ENCODE measurements around the gene ARID1B.

The ARID1B gene

GRCh38 chr6:157233686-157234085 is 456.5 kb downstream of the ARID1B start:
- H2BK120ac ChIP-seq (ENCODE audit: low read depth, low read length): no peak overlapping the region
- no peaks in the 10 kb centered on the region for H3K79me1 ChIP-seq (ENCODE audit: low read depth, low read length)
- no peak for DNase-seq (ENCODE audit: low spot score)
- no CpG with 5 or more reads among the region's 3 CpGs for WGBS, 2 donors (ENCODE audit: extremely low coverage in 2 of 2, insufficient read length in 2 of 2, insufficient replicate concordance in 1 of 2)
- no peaks in the 10 kb centered on the region for H3K9me3 ChIP-seq (replicated peaks in 1 of 2; ENCODE audit: control insufficient read depth in 2 of 2, insufficient read depth in 1 of 2, low read depth in 1 of 2, low read length in 2 of 2)
- H3K9ac ChIP-seq (ENCODE audit: low read depth, low read length, poor library complexity): no peak overlapping the region
- no peak overlapping the region for H3K23ac ChIP-seq (ENCODE audit: low read depth, low read length, poor library complexity)
- no peak overlapping the region for H3K4me3 ChIP-seq (ENCODE audit: low read length in 2 of 2)
- H2AFZ ChIP-seq (ENCODE audit: low read length): no peak overlapping the region
- H3K27ac ChIP-seq (replicated peaks; ENCODE audit: low read length): no peak overlapping the region
- no peak overlapping the region for H2BK15ac ChIP-seq (ENCODE audit: low read length)
- H3K14ac ChIP-seq (ENCODE audit: low read length): no peak overlapping the region
- H2BK12ac ChIP-seq (ENCODE audit: low read length): no peak overlapping the region
- H3K27me3 ChIP-seq (ENCODE audit: control insufficient read depth in 3 of 3, insufficient read depth in 3 of 3, low read depth in 1 of 3, low read length in 3 of 3): peaks cover 11 to 68% (median 31%) of the 10 kb centered on the region in 3 experiments
- H3K36me3 ChIP-seq (replicated peaks in 1 of 2; ENCODE audit: control insufficient read depth in 2 of 2, insufficient read depth in 2 of 2, low read length in 2 of 2): no peaks in the 10 kb centered on the region
- no peak overlapping the region for H2AK5ac ChIP-seq (ENCODE audit: low read depth, low read length)
- no peak overlapping the region for H2BK5ac ChIP-seq (ENCODE audit: low read length)
- no peak overlapping the region for H4K8ac ChIP-seq (ENCODE audit: low read depth, low read length)
- no peak overlapping the region for H3K4ac ChIP-seq (ENCODE audit: low read length)
- H3K4me1 ChIP-seq (ENCODE audit: control insufficient read depth in 2 of 2, insufficient read depth in 1 of 2, low read depth in 1 of 2, low read length in 2 of 2): peaks cover 7 to 8% of the 10 kb centered on the region in 2 donors
- H3K4me2 ChIP-seq (ENCODE audit: insufficient read depth, low read length, poor library complexity, severe bottlenecking): no peak overlapping the region
- H3K18ac ChIP-seq (ENCODE audit: low read length): no peak overlapping the region
- no peak overlapping the region for H4K91ac ChIP-seq (ENCODE audit: low read depth, low read length, poor library complexity)

- peaks cover 11 to 66% (median 33%) of the 10 kb centered on the region in 3 experiments for H3K27me3 ChIP-seq (ENCODE audit: control insufficient read depth in 3 of 3, insufficient read depth in 3 of 3, low read depth in 1 of 3, low read length in 3 of 3)
- H2AK5ac ChIP-seq (ENCODE audit: low read depth, low read length): peak overlapping the region; percentile 5
- H2BK15ac ChIP-seq (ENCODE audit: low read length): peak overlapping the region; percentile 81
These were observed 458.4 kb downstream of the ARID1B start for GRCh38 chr6:157235600-157236039.

GRCh38 chr6:157236040-157236725 is 459.0 kb downstream of the ARID1B start:
- Histone ChIP-seq H3K79me1 (ENCODE audit: low read depth, low read length) (no peaks in the 10 kb centered on the region), H3K9me3 (replicated peaks in 1 of 2; ENCODE audit: control insufficient read depth in 2 of 2, insufficient read depth in 1 of 2, low read depth in 1 of 2, low read length in 2 of 2) (peaks cover 0 to 3% of the 10 kb centered on the region in 2 donors), H3K18ac (ENCODE audit: low read length) (peak overlapping the region; percentile 81), H3K27me3 (ENCODE audit: control insufficient read depth in 3 of 3, insufficient read depth in 3 of 3, low read depth in 1 of 3, low read length in 3 of 3) (peaks cover 11 to 66% (median 33%) of the 10 kb centered on the region in 3 experiments), H2BK120ac (ENCODE audit: low read depth, low read length) (peak overlapping the region; percentile 11), H3K4ac (ENCODE audit: low read length) (no peak overlapping the region), H3K27ac (replicated peaks; ENCODE audit: low read length) (no peak overlapping the region), H3K4me1 (ENCODE audit: control insufficient read depth in 2 of 2, insufficient read depth in 1 of 2, low read depth in 1 of 2, low read length in 2 of 2) (peaks cover 0 to 5% of the 10 kb centered on the region in 2 donors), H2AK5ac (ENCODE audit: low read depth, low read length) (peak overlapping the region; percentile 5), H2BK15ac (ENCODE audit: low read length) (peak overlapping the region; percentile 81), H4K8ac (ENCODE audit: low read depth, low read length) (no peak overlapping the region), H3K14ac (ENCODE audit: low read length) (peak overlapping the region; percentile 38), H2AFZ (ENCODE audit: low read length) (peak overlapping the region; percentile 87), H3K4me2 (ENCODE audit: insufficient read depth, low read length, poor library complexity, severe bottlenecking) (peak overlapping the region; percentile 97), H3K4me3 (ENCODE audit: low read length in 2 of 2) (peak overlapping the region; percentile 31 to 85), H2BK12ac (ENCODE audit: low read length) (no peak overlapping the region), H3K9ac (ENCODE audit: low read depth, low read length, poor library complexity) (peak overlapping the region; percentile 79), H3K36me3 (replicated peaks in 1 of 2; ENCODE audit: control insufficient read depth in 2 of 2, insufficient read depth in 2 of 2, low read length in 2 of 2) (no peaks in the 10 kb centered on the region), H2BK5ac (ENCODE audit: low read length) (no peak overlapping the region), H4K91ac (ENCODE audit: low read depth, low read length, poor library complexity) (no peak overlapping the region), H3K23ac (ENCODE audit: low read depth, low read length, poor library complexity) (peak overlapping the region; percentile 14)
- no CpG with 5 or more reads among the region's 76 CpGs for WGBS, 2 donors (ENCODE audit: extremely low coverage in 2 of 2, insufficient read length in 2 of 2, insufficient replicate concordance in 1 of 2)
- no peak for DNase-seq (ENCODE audit: low spot score)

More at GRCh38 chr6:157235600-157236039, 458.4 kb downstream of the ARID1B start:
- Histone ChIP-seq H3K4ac (ENCODE audit: low read length) (no peak overlapping the region), H3K23ac (ENCODE audit: low read depth, low read length, poor library complexity) (peak overlapping the region; percentile 27), H3K18ac (ENCODE audit: low read length) (peak overlapping the region; percentile 81), H3K4me3 (ENCODE audit: low read length in 2 of 2) (peak overlapping the region; percentile 31 to 85), H2BK12ac (ENCODE audit: low read length) (peak overlapping the region; percentile 52), H3K36me3 (replicated peaks in 1 of 2; ENCODE audit: control insufficient read depth in 2 of 2, insufficient read depth in 2 of 2, low read length in 2 of 2) (no peaks in the 10 kb centered on the region), H3K9ac (ENCODE audit: low read depth, low read length, poor library complexity) (peak overlapping the region; percentile 79), H3K4me1 (ENCODE audit: control insufficient read depth in 2 of 2, insufficient read depth in 1 of 2, low read depth in 1 of 2, low read length in 2 of 2) (peaks cover 0 to 5% of the 10 kb centered on the region in 2 donors), H3K9me3 (replicated peaks in 1 of 2; ENCODE audit: control insufficient read depth in 2 of 2, insufficient read depth in 1 of 2, low read depth in 1 of 2, low read length in 2 of 2) (no peaks in the 10 kb centered on the region), H4K8ac (ENCODE audit: low read depth, low read length) (no peak overlapping the region), H3K14ac (ENCODE audit: low read length) (peak overlapping the region; percentile 38), H3K27ac (replicated peaks; ENCODE audit: low read length) (no peak overlapping the region), H4K91ac (ENCODE audit: low read depth, low read length, poor library complexity) (no peak overlapping the region), H2BK5ac (ENCODE audit: low read length) (no peak overlapping the region), H3K4me2 (ENCODE audit: insufficient read depth, low read length, poor library complexity, severe bottlenecking) (peak overlapping the region; percentile 97), H3K79me1 (ENCODE audit: low read depth, low read length) (no peaks in the 10 kb centered on the region), H2AFZ (ENCODE audit: low read length) (peak overlapping the region; percentile 87), H2BK120ac (ENCODE audit: low read depth, low read length) (peak overlapping the region; percentile 11)
- DNase-seq (ENCODE audit: low spot score): peak; percentile 60
- no CpG with 5 or more reads among the region's 28 CpGs for WGBS, 2 donors (ENCODE audit: extremely low coverage in 2 of 2, insufficient read length in 2 of 2, insufficient replicate concordance in 1 of 2)

GRCh38 chr6:157238346-157238745 is 461.2 kb downstream of the ARID1B start:
- Histone ChIP-seq H2BK15ac (ENCODE audit: low read length) (no peak overlapping the region), H3K4me1 (ENCODE audit: control insufficient read depth in 2 of 2, insufficient read depth in 1 of 2, low read depth in 1 of 2, low read length in 2 of 2) (peaks cover 0 to 5% of the 10 kb centered on the region in 2 donors), H3K4me2 (ENCODE audit: insufficient read depth, low read length, poor library complexity, severe bottlenecking) (no peak overlapping the region), H3K9ac (ENCODE audit: low read depth, low read length, poor library complexity) (no peak overlapping the region), H3K9me3 (replicated peaks in 1 of 2; ENCODE audit: control insufficient read depth in 2 of 2, insufficient read depth in 1 of 2, low read depth in 1 of 2, low read length in 2 of 2) (peaks cover 0 to 5% of the 10 kb centered on the region in 2 donors), H3K27ac (replicated peaks; ENCODE audit: low read length) (no peak overlapping the region), H4K91ac (ENCODE audit: low read depth, low read length, poor library complexity) (no peak overlapping the region), H2AFZ (ENCODE audit: low read length) (no peak overlapping the region), H2BK5ac (ENCODE audit: low read length) (no peak overlapping the region), H2AK5ac (ENCODE audit: low read depth, low read length) (no peak overlapping the region), H3K4ac (ENCODE audit: low read length) (no peak overlapping the region), H3K27me3 (ENCODE audit: control insufficient read depth in 3 of 3, insufficient read depth in 3 of 3, low read depth in 1 of 3, low read length in 3 of 3) (peaks cover 11 to 62% (median 33%) of the 10 kb centered on the region in 3 experiments), H4K8ac (ENCODE audit: low read depth, low read length) (no peak overlapping the region), H2BK120ac (ENCODE audit: low read depth, low read length) (no peak overlapping the region), H3K18ac (ENCODE audit: low read length) (no peak overlapping the region), H3K23ac (ENCODE audit: low read depth, low read length, poor library complexity) (no peak overlapping the region), H3K36me3 (replicated peaks in 1 of 2; ENCODE audit: control insufficient read depth in 2 of 2, insufficient read depth in 2 of 2, low read length in 2 of 2) (no peaks in the 10 kb centered on the region), H3K14ac (ENCODE audit: low read length) (no peak overlapping the region), H3K4me3 (ENCODE audit: low read length in 2 of 2) (peak overlapping the region in 1 of 2 donors; percentile 8), H3K79me1 (ENCODE audit: low read depth, low read length) (no peaks in the 10 kb centered on the region), H2BK12ac (ENCODE audit: low read length) (no peak overlapping the region)
- WGBS, 2 donors (ENCODE audit: extremely low coverage in 2 of 2, insufficient read length in 2 of 2, insufficient replicate concordance in 1 of 2): no CpG with 5 or more reads among the region's 2 CpGs
- DNase-seq (ENCODE audit: low spot score): no peak
